Panc1 (cell line): ENCODE measurements around the gene SCLT1. TPM values are rescaled to one million over a fixed set of nuclear protein-coding genes. Genes with fewer than 3 reads are reported as not detected.

Source experiments
- ATAC-seq: fragments of 200-7000 bp; cut with Tn5 transposase; 2 replicates; pipeline ENCODE4 v1.9.1; 2020; ENCODE audit warnings: mild to moderate bottlenecking, moderate library complexity
- BruUV-seq: library from RNA; stranded (reverse); fragments of 400-500 nt; replicated peaks from 2 replicates; lab custom pipeline; 2021; lab: Mats Ljungman, UMichigan
- CTCF ChIA-PET: fragments of 300-600 bp; sonication (Branson Sonifier 250); formaldehyde crosslinking; loops from one replicate; lab custom pipeline; 2022; ENCODE audit warnings: antibody characterized with exemption; lab: Charles Lee
- POLR2A ChIA-PET: fragments of 300-600 bp; sonication (Branson Sonifier 250); formaldehyde crosslinking; loops from one replicate; lab custom pipeline; 2022; ENCODE audit warnings: antibody characterized with exemption; lab: Charles Lee
- DNase-seq: peaks from one replicate; pipeline ENCODE4 v3.0.0-alpha.2; 2010; ENCODE audit warnings: low read depth, low spot score
- H3K27ac ChIP-seq: 2 replicates; pipeline ENCODE4 v1.5.1; 2011; ENCODE audit warnings: mild to moderate bottlenecking, low read length, inconsistent platforms
- H3K27me3 ChIP-seq: fragments of 200-500 bp; sonication (Bioruptor generic); 2 replicates; pipeline ENCODE4 v1.6.0; 2014; ENCODE audit warnings: low read length, inconsistent platforms; ENCODE audit not compliant: control insufficient read depth, insufficient read depth
- H3K36me3 ChIP-seq: fragments of 200-500 bp; sonication (Bioruptor generic); 2 replicates; pipeline ENCODE4 v1.5.1; 2014; ENCODE audit warnings: inconsistent platforms, mild to moderate bottlenecking, low read length, moderate library complexity; ENCODE audit not compliant: control insufficient read depth, insufficient read depth
- H3K4me1 ChIP-seq: 2 replicates; pipeline ENCODE4 v1.5.1; 2011; ENCODE audit warnings: inconsistent platforms, mild to moderate bottlenecking, low read length, moderate library complexity; ENCODE audit not compliant: control insufficient read depth, insufficient read depth
- H3K4me3 ChIP-seq, 2 experiments: 2 replicates each; pipeline ENCODE4 v1.5.1; 2011 to 2012; ENCODE audit warnings: low read depth in 2 of 2, low read length in 2 of 2, mild to moderate bottlenecking in 2 of 2, inconsistent platforms in 1 of 2, moderate library complexity in 1 of 2
- H3K9me3 ChIP-seq: fragments of 200-500 bp; sonication (Bioruptor generic); 2 replicates; pipeline ENCODE4 v1.5.1; 2014; ENCODE audit warnings: low read depth, mild to moderate bottlenecking, inconsistent platforms, low read length, moderate library complexity; ENCODE audit not compliant: control insufficient read depth, insufficient read depth
- CTCF ChIP-seq: fragments of 450-650 bp; IDR thresholded peaks from 2 replicates; pipeline ENCODE4 v1.5.1; 2017; ENCODE audit warnings: mild to moderate bottlenecking
- POLR2AphosphoS5 ChIP-seq: IDR thresholded peaks from 2 replicates; pipeline ENCODE4 v1.6.1; 2012; ENCODE audit warnings: mild to moderate bottlenecking, low read depth, low read length, moderate library complexity
- SIN3A ChIP-seq: IDR thresholded peaks from 2 replicates; pipeline ENCODE4 v1.6.1; 2012; ENCODE audit warnings: low read depth, mild to moderate bottlenecking, low read length, moderate library complexity, borderline replicate concordance; ENCODE audit not compliant: insufficient read depth
- TCF7L2 ChIP-seq: IDR thresholded peaks from 2 replicates; pipeline ENCODE4 v1.6.1; 2011; ENCODE audit warnings: mild to moderate bottlenecking, low read depth, low read length, inconsistent platforms
- in situ Hi-C: cut with HindIII; loops from 2 replicates; pipeline ENCODE4 v1.10.0; 2016; ENCODE audit warnings: low sequenced_read_pairs, low pct_unique_long_range_greater_than_20kb
- intact Hi-C: fragments of 100-400 bp; cut with micrococcal nuclease; formaldehyde crosslinking; loops from one replicate; pipeline ENCODE4 v1.10.0; 2022; ENCODE audit not compliant: unreplicated experiment
- total RNA-seq: library from RNA; stranded (reverse); gene quantifications from one replicate; pipeline ENCODE4 v1.2.1, GENCODE V29; 2021; ENCODE audit not compliant: unreplicated experiment
- TF ChIP-seq, protein P1 (sequence below), 2 experiments: IDR thresholded peaks; 2 replicates each; pipeline ENCODE4 v1.6.1; 2011 to 2012; ENCODE audit warnings: low read depth in 2 of 2, control low read depth in 1 of 2, low read length in 1 of 2, mild to moderate bottlenecking in 1 of 2, moderate library complexity in 1 of 2; ENCODE audit not compliant: insufficient read depth in 1 of 2

SCLT1 gene
- total RNA-seq, 1 experiment from 2014 or later = 9.7 TPM

- Histone ChIP-seq H3K9me3 (no peaks in the 10 kb centered on the region), H3K27me3 (no peaks in the 10 kb centered on the region), H3K4me3 (no peak overlapping the region), H3K27ac (no peak overlapping the region), H3K4me1 (no peaks in the 10 kb centered on the region), H3K36me3 (no peaks in the 10 kb centered on the region)
- intact Hi-C loops (no loop called here), in situ Hi-C loops (no loop called here)
- no peak for TF ChIP-seq TCF7L2
- TF ChIP-seq, protein P1, sequence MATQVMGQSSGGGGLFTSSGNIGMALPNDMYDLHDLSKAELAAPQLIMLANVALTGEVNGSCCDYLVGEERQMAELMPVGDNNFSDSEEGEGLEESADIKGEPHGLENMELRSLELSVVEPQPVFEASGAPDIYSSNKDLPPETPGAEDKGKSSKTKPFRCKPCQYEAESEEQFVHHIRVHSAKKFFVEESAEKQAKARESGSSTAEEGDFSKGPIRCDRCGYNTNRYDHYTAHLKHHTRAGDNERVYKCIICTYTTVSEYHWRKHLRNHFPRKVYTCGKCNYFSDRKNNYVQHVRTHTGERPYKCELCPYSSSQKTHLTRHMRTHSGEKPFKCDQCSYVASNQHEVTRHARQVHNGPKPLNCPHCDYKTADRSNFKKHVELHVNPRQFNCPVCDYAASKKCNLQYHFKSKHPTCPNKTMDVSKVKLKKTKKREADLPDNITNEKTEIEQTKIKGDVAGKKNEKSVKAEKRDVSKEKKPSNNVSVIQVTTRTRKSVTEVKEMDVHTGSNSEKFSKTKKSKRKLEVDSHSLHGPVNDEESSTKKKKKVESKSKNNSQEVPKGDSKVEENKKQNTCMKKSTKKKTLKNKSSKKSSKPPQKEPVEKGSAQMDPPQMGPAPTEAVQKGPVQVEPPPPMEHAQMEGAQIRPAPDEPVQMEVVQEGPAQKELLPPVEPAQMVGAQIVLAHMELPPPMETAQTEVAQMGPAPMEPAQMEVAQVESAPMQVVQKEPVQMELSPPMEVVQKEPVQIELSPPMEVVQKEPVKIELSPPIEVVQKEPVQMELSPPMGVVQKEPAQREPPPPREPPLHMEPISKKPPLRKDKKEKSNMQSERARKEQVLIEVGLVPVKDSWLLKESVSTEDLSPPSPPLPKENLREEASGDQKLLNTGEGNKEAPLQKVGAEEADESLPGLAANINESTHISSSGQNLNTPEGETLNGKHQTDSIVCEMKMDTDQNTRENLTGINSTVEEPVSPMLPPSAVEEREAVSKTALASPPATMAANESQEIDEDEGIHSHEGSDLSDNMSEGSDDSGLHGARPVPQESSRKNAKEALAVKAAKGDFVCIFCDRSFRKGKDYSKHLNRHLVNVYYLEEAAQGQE (IDR thresholded peaks at IDR 0.05; ENCODE audit: insufficient read depth in 1 of 2, low read depth in 2 of 2, low read length in 1 of 2) = no peak
- TF ChIP-seq CTCF = no peak; the same call in 1 of the 2 replicates
- no peak for TF ChIP-seq SIN3A
- no peak for TF ChIP-seq POLR2AphosphoS5
- ATAC-seq = no peak
- no peak for DNase-seq
- no TSS peak for BruUV-seq
- POLR2A ChIA-PET = no interaction called here
- CTCF ChIA-PET = no interaction called here
Measured at GRCh38 chr4:129140521-129140920, 47.2 kb upstream of the SCLT1 start.

DNA sequence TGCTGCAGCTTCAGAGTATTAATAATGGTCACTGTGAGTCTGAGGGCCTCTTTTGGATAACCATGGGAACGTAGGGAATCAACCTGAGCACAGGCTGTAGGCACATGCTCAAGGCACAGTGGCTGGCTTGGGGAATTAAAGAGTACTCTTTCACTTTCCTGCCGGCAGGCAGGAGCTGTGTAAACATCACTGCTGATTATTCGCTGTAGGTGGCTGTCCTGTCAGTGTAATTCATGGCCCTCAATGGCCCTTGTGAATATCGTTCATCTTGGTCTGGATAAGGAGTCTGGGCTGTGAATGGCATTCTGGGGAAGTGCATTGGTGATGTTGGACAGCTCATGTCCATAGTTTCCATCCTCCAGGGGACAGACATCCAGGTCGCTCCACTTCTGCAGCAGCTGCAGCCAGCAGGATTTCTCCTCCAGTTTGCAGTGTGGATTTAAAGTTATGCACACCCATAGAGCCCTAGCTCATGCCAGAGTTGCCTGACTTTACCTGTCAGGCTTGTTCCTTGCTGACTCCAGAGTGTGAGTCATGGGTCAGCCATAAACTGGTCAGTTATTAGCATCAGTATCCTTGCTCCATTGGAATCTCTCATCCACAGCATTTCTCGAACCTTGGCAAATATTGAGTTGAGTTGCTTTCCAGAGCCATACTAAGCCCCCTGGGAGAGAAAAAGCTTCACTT is 45.6 kb upstream of the SCLT1 start:
- intact Hi-C loops = no loop called here
- no TSS peak for BruUV-seq

More for the DNA sequence above, 45.6 kb upstream of the SCLT1 start:
- no peak for TF ChIP-seq POLR2AphosphoS5
- no peak for TF ChIP-seq SIN3A
- TF ChIP-seq CTCF = no peak
- TF ChIP-seq, protein P1 (IDR thresholded peaks at IDR 0.05; ENCODE audit: insufficient read depth in 1 of 2, low read depth in 2 of 2, low read length in 1 of 2) = no peak
- no peak for TF ChIP-seq TCF7L2
- Histone ChIP-seq H3K27ac (no peak overlapping the region), H3K27me3 (no peaks in the 10 kb centered on the region), H3K4me3 (no peak overlapping the region), H3K9me3 (no peaks in the 10 kb centered on the region), H3K4me1 (no peaks in the 10 kb centered on the region), H3K36me3 (no peaks in the 10 kb centered on the region)
- in situ Hi-C loops = no loop called here
- POLR2A ChIA-PET = no interaction called here
- CTCF ChIA-PET = no interaction called here
- no peak for DNase-seq
- ATAC-seq = no peak
